A549 (cell line): ENCODE results near the gene VASH2. TPM values are rescaled to one million over a fixed set of nuclear protein-coding genes. Genes with fewer than 3 reads are reported as not detected.

Source experiments
- ATAC-seq, 2 experiments: fragments of 200-7000 bp in 1 of 2; fragments of >200 bp in 1 of 2; cut with Nextera tagmentation in 1 of 2; cut with Tn5 transposase in 1 of 2; 3 replicates each; pipeline versions ENCODE4 v1.8.0 to v1.9.1; 2018 to 2020; ENCODE audit warnings: mild to moderate bottlenecking in 1 of 2, moderate library complexity in 1 of 2
- CTCF ChIA-PET: fragments of 300-600 bp; sonication (Branson Sonifier 250); formaldehyde crosslinking; extraction: SDS; loops from one replicate; lab custom pipeline; 2021; ENCODE audit warnings: antibody characterized with exemption, inconsistent platforms; lab: Yijun Ruan, JAX
- POLR2A ChIA-PET: fragments of 350-600 bp; formaldehyde crosslinking; extraction: SDS; loops from one replicate; lab custom pipeline; 2021; ENCODE audit warnings: antibody characterized with exemption, inconsistent platforms; lab: Yijun Ruan, JAX
- DNase-seq, 2 experiments: peaks; one replicate each; pipeline versions ENCODE4 v3.0.0 to v3.0.0-alpha.2; 2011 to 2016; ENCODE audit warnings: low read depth in 1 of 2, low spot score in 1 of 2
- FAIRE-seq: peaks from 2 replicates; lab custom pipeline; 2011; peaks lifted over from hg19 to GRCh38; lab: Jason Lieb, UNC
- H3K27ac ChIP-seq, 2 experiments: fragments of >200 bp; sonication (Bioruptor Twin); formaldehyde crosslinking; 3 replicates each; pipeline ENCODE4 v1.5.1; 2016 to 2017
- H3K4me1 ChIP-seq: fragments of >200 bp; sonication (Bioruptor Twin); formaldehyde crosslinking; 3 replicates; pipeline ENCODE4 v1.6.1; 2016
- H3K4me2 ChIP-seq: fragments of >200 bp; sonication (Bioruptor Twin); formaldehyde crosslinking; 3 replicates; pipeline ENCODE4 v1.6.1; 2016
- H3K4me3 ChIP-seq: fragments of >200 bp; sonication (Bioruptor Twin); formaldehyde crosslinking; 3 replicates; pipeline ENCODE4 v1.5.1; 2016
- H3K9me3 ChIP-seq: fragments of >200 bp; sonication (Bioruptor Twin); formaldehyde crosslinking; 3 replicates; pipeline ENCODE4 v1.6.1; 2016
- BCL3 ChIP-seq: fragments of >200 bp; sonication (Bioruptor Twin); formaldehyde crosslinking; IDR thresholded peaks from 3 replicates; pipeline ENCODE4 v1.6.1; 2016
- CBX2 ChIP-seq: fragments of 200-600 bp; sonication (generic); IDR thresholded peaks from 2 replicates; pipeline ENCODE4 v1.6.1; 2016; ENCODE audit warnings: low read depth, mild to moderate bottlenecking, borderline replicate concordance
- CBX8 ChIP-seq: fragments of 200-600 bp; sonication (generic); IDR thresholded peaks from 2 replicates; pipeline ENCODE4 v1.6.1; 2016
- CEBPB ChIP-seq, 2 experiments: fragments of >200 bp in 1 of 2; sonication (Bioruptor Twin) in 1 of 2; formaldehyde crosslinking in 1 of 2; IDR thresholded peaks; 2 replicates each; pipeline ENCODE4 v1.6.1; 2012 to 2016
- CHD4 ChIP-seq: fragments of 200-600 bp; sonication (generic); IDR thresholded peaks from 2 replicates; pipeline ENCODE4 v1.6.1; 2016; ENCODE audit warnings: antibody characterized with exemption, mild to moderate bottlenecking, borderline replicate concordance
- FOSL2 ChIP-seq, 2 experiments: fragments of 450-650 bp in 1 of 2; fragments of >200 bp in 1 of 2; sonication (Bioruptor Twin) in 1 of 2; formaldehyde crosslinking; IDR thresholded peaks; 2 replicates each; pipeline versions ENCODE4 v1.5.0 to v1.6.1; 2016 to 2020; ENCODE audit warnings: mild to moderate bottlenecking in 1 of 2, moderate library complexity in 1 of 2
- JUN ChIP-seq, 2 experiments: fragments of >200 bp; sonication (Bioruptor Twin); formaldehyde crosslinking; IDR thresholded peaks; 2 replicates in 1 of 2; 3 replicates in 1 of 2; pipeline ENCODE4 v1.6.1; 2016 to 2017
- JUNB ChIP-seq: fragments of >200 bp; sonication (Bioruptor Twin); formaldehyde crosslinking; IDR thresholded peaks from 2 replicates; pipeline ENCODE4 v1.6.1; 2016
- KDM1A ChIP-seq: fragments of 200-600 bp; sonication (generic); IDR thresholded peaks from 2 replicates; pipeline ENCODE4 v1.6.1; 2016; ENCODE audit warnings: low read depth, mild to moderate bottlenecking
- MAFK ChIP-seq: fragments of 450-650 bp; IDR thresholded peaks from 2 replicates; pipeline ENCODE4 v1.6.1; 2014; ENCODE audit not compliant: partially characterized antibody
- MAX ChIP-seq: IDR thresholded peaks from 2 replicates; pipeline ENCODE4 v1.6.1; 2012
- MYC ChIP-seq: IDR thresholded peaks from 2 replicates; pipeline ENCODE4 v1.6.1; 2012; ENCODE audit warnings: mild to moderate bottlenecking, inconsistent platforms, low read length, improper control_type of control experiment, borderline replicate concordance
- NFE2L2 ChIP-seq: fragments of 150-350 bp; conservative IDR thresholded peaks from 2 replicates; pipeline ENCODE4 v1.6.1; 2014; ENCODE audit warnings: low read length
- NPAS2 ChIP-seq: fragments of 250-450 bp; sonication (Bioruptor Pico); IDR thresholded peaks from 2 replicates; pipeline ENCODE4 v1.8.0; 2022; ENCODE audit warnings: mild to moderate bottlenecking, moderate library complexity, borderline replicate concordance
- PHF8 ChIP-seq: fragments of 200-600 bp; sonication (generic); IDR thresholded peaks from 2 replicates; pipeline ENCODE4 v1.6.1; 2016; ENCODE audit warnings: low read depth, mild to moderate bottlenecking, antibody characterized with exemption, moderate library complexity, borderline replicate concordance
- POLR2A ChIP-seq: IDR thresholded peaks from 2 replicates; pipeline ENCODE4 v1.6.1; 2012; ENCODE audit warnings: mild to moderate bottlenecking, low read length
- WGBS: methylation state at CpG from one replicate; pipeline ENCODE4 v1.1.6; 2017; ENCODE audit errors: missing lambda C conversion rate; 5-methylcytosine and 5-hydroxymethylcytosine counted together
- polyA plus RNA-seq, 4 experiments: library from polyadenylated mRNA; depleted of rRNA in 3 of 4; stranded (reverse); fragments of >200 nt; fragmentation: RNase III in 1 of 4; extraction: RNeasy Plus Mini Kit Qiagen cat#74134 plus additional on column Dnase treatment in 1 of 4; gene quantifications; 2 replicates in 3 of 4; 3 replicates in 1 of 4; pipeline ENCODE4 v1.2.3, GENCODE V29; 2011 to 2017
- TF ChIP-seq, protein P1 (sequence below): fragments of 250-450 bp; sonication (Bioruptor Pico); IDR thresholded peaks from 2 replicates; pipeline ENCODE4 v1.5.0; 2021; ENCODE audit warnings: mild to moderate bottlenecking, moderate library complexity, borderline replicate concordance
- TF ChIP-seq, protein P2 (sequence below): fragments of >200 bp; sonication (Bioruptor Twin); formaldehyde crosslinking; IDR thresholded peaks from 2 replicates; pipeline ENCODE4 v1.6.1; 2016
- TF ChIP-seq, protein P3 (sequence below): fragments of >200 bp; sonication (Bioruptor Twin); formaldehyde crosslinking; IDR thresholded peaks from 3 replicates; pipeline ENCODE4 v1.5.1; 2016

Gene VASH2
- polyA plus RNA-seq, 2 of the 4 experiments (the other 2 are of a cell fraction), result 3.4 to 4.7 TPM

DNA sequence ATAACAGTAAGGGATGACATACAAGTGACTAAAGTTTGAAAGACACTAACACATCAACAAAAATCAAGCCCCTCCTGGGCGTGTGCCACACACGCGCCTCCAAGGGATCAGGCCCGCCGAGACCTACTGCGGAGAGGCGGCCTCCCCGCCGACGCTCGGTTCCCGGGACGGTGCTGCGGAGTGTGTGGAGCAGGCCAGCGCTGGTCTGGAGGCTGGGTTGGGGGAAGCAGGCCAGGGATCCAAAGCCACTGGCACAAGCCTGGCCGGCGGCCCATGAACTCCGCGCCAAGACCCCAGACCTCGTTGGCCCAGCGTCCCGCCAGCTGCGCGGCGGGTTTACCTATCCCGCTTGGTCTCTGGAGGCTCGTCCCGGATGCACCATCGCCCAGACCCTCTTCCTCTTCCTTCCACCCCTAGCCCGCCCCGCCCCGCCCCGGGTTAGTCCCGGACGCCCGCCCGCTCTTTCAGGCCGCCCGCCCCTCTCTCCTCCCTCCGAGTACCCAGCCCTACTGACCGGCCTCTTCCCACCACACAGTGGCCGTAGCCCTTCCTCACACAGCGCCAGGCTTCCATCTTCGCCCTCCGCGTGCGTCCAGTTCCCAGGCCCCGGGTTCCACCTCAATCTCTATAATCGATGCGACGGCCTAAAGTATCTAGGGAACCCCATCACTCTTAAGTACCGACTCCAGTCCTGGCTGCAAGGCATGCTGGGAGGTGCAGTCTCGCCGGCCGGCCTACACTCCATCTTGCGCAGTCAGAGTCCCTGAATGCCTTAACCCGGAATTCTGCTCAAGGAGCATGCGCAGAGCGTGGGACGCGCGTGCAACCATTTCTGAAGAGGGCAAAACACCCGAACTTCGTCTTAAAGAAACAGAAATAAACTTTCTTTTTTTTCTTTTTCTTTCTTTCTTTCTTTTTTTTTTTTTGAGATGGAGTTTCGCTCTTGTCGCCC lies 65.0 kb downstream of the VASH2 start, which contains the start of gene ANGEL2:
Gene ANGEL2, minus strand, starts transcription at position 769 of the 952 bp plus-strand sequence. Its CDS starts 196 bp downstream, at position 573.
- FAIRE-seq, result peak; percentile 72
- TF ChIP-seq JUNB (no peak), POLR2A (peak; percentile 71), BCL3 (0 out of 3 replicates have a peak, but pooled peaks have one; percentile 53), MAFK (peak; percentile 42), CEBPB (IDR thresholded peaks at IDR 0.05) (peak in 1 of 2 experiments; percentile 57; a peak in 2 of 4 replicates), CHD4 (no peak), PHF8 (peak; percentile 54), JUN (IDR thresholded peaks at IDR 0.05) (peak in 1 of 2 experiments; percentile 88; a peak in 3 of 5 replicates), NFE2L2 (no peak), KDM1A (no peak), MYC (peak; percentile 48; the same call in 1 of the 2 replicates), MAX (peak; percentile 55), CBX2 (no peak)
- TF ChIP-seq, protein P1, sequence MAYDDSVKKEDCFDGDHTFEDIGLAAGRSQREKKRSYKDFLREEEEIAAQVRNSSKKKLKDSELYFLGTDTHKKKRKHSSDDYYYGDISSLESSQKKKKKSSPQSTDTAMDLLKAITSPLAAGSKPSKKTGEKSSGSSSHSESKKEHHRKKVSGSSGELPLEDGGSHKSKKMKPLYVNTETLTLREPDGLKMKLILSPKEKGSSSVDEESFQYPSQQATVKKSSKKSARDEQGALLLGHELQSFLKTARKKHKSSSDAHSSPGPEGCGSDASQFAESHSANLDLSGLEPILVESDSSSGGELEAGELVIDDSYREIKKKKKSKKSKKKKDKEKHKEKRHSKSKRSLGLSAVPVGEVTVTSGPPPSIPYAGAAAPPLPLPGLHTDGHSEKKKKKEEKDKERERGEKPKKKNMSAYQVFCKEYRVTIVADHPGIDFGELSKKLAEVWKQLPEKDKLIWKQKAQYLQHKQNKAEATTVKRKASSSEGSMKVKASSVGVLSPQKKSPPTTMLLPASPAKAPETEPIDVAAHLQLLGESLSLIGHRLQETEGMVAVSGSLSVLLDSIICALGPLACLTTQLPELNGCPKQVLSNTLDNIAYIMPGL (CRISPR knock-in tag), result peak; percentile 75; the same call in 1 of the 2 replicates
- TF ChIP-seq, all 56 proteins: peak for 9
- 1% methylated on average over 35 of the region's 66 CpGs for WGBS
- ATAC-seq (peak; percentile 97 to 98), DNase-seq (peak; percentile 95 to 98)
- Histone ChIP-seq H3K9me3 (no peaks in the 10 kb centered on the region), H3K27ac (peak within 1 kb of the TSS; percentile 92 to 94), H3K4me1 (peaks cover 11% of the 10 kb centered on the region; the same call in 2 of the 3 replicates), H3K4me2 (peak within 1 kb of the TSS; percentile 73), H3K4me3 (peak within 1 kb of the TSS; percentile 60)
- ChIA-PET CTCF (interaction anchor here (1.8 kb wide), 1 partner anchor 20 kb away, joined by 9 read pairs; no protein-coding TSS in a partner anchor), POLR2A (interaction anchor here (0.7 kb wide), 1 partner anchor 39 kb away, joined by 4 read pairs; no protein-coding TSS in a partner anchor)

GRCh38 chr1:213017447-213018273 lies 67.3 kb downstream of the VASH2 start:
- Histone ChIP-seq H3K4me3 (no peak overlapping the region), H3K4me2 (no peak overlapping the region), H3K27ac (no peak overlapping the region), H3K9me3 (no peaks in the 10 kb centered on the region), H3K4me1 (peaks cover 11% of the 10 kb centered on the region; the same call in 2 of the 3 replicates)
- WGBS, result 88% methylated on average over 9 of the region's 9 CpGs
- ATAC-seq (no peak), DNase-seq (no peak), FAIRE-seq (no peak)
- TF ChIP-seq MAFK (peak; percentile 13), CBX8 (no peak), FOSL2 (IDR thresholded peaks at IDR 0.05) (no peak), FOSL2 (CRISPR knock-in tag; IDR thresholded peaks at IDR 0.05) (no peak)
- CTCF ChIA-PET, result no interaction called here
- POLR2A ChIA-PET, result no interaction called here

DNA sequence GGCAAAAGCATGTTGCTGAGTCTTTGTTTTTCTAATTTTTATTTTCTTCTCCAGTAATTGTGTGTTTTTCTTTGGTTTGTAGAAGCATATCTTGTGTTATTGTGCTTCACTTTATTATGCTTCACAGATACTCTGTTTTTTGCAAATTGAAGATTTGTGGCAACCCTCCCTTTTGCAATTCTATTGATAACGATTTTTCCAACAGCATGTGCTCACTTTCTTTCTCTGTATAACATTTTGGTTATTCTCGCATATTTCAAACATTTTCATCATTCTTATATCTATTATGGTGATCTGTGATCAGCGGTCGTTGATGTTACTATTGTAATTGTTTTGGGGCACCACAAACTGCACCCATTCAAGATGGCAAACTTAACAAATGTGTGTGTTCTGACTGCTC lies 69.1 kb downstream of the VASH2 start:
- TF ChIP-seq MYC (no peak), NPAS2 (CRISPR knock-in tag) (no peak)
- TF ChIP-seq, protein P2, sequence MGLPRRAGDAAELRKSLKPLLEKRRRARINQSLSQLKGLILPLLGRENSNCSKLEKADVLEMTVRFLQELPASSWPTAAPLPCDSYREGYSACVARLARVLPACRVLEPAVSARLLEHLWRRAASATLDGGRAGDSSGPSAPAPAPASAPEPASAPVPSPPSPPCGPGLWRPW, result no peak
- TF ChIP-seq, protein P3, sequence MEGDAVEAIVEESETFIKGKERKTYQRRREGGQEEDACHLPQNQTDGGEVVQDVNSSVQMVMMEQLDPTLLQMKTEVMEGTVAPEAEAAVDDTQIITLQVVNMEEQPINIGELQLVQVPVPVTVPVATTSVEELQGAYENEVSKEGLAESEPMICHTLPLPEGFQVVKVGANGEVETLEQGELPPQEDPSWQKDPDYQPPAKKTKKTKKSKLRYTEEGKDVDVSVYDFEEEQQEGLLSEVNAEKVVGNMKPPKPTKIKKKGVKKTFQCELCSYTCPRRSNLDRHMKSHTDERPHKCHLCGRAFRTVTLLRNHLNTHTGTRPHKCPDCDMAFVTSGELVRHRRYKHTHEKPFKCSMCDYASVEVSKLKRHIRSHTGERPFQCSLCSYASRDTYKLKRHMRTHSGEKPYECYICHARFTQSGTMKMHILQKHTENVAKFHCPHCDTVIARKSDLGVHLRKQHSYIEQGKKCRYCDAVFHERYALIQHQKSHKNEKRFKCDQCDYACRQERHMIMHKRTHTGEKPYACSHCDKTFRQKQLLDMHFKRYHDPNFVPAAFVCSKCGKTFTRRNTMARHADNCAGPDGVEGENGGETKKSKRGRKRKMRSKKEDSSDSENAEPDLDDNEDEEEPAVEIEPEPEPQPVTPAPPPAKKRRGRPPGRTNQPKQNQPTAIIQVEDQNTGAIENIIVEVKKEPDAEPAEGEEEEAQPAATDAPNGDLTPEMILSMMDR, result no peak
- Histone ChIP-seq H3K4me2 (no peak overlapping the region), H3K27ac (no peak overlapping the region), H3K4me1 (0 out of 3 replicates have a peak, but pooled peaks cover 3% of the 10 kb centered on the region), H3K4me3 (no peak overlapping the region), H3K9me3 (no peaks in the 10 kb centered on the region)
- no peak for FAIRE-seq
- POLR2A ChIA-PET, result no interaction called here
- WGBS, result 65% methylated on average over 4 of the region's 4 CpGs
- no peak for ATAC-seq
- CTCF ChIA-PET, result no interaction called here
- no peak for DNase-seq
